Stomach (tissue), 4 donors: ENCODE data around the gene CRB2.

Experiments
- EP300 ChIP-seq: sonication (generic); formaldehyde crosslinking; IDR thresholded peaks from one replicate; pipeline ENCODE4 v1.6.1; 2017; ENCODE audit warnings: antibody characterized with exemption
- TF ChIP-seq, protein P1 (sequence below), 7 experiments: fragments of 450-650 bp in 4 of 7; fragments of 200-600 bp in 3 of 7; sonication (generic) in 3 of 7; IDR thresholded peaks; one replicate each; pipeline ENCODE4 v1.5.1; 2016 to 2019; ENCODE audit warnings: antibody characterized with exemption in 7 of 7, control low read depth in 2 of 7, mild to moderate bottlenecking in 1 of 7

DNA sequence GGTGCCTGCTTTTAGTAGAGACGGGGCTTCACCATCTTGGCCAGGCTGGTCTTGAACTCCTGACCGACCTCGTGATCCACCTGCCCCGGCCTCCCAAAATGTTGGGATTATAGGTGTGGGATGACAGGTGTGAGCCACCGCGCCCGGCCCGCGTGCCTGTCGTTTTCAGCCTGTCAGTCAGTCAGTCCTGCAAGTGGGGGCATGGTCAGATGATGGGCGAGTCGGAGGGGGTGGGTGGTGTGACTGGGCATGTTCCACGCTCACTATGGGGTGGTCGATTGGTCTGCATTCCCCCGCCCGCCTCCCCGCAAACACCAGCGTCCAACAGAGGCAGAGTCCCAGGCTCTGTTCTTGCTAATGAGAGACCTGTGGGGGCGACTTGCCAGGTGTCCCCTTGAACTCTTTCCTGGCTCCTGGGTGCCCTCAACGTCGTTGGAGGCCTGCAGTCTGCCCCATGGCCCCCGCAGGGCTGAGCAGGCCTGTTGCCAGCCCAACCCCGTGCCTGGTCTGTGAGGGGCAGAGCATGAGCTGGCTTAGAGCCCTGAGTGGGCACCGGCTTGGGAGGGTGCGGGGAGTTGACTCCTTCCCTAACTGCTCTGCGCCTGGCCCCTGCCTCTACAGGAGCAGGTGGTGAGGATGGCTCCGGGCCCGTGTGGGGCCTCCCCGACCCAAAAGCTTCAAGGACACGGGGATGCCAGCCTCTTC lies 23.1 kb downstream of the CRB2 start:
- TF ChIP-seq, protein P1, sequence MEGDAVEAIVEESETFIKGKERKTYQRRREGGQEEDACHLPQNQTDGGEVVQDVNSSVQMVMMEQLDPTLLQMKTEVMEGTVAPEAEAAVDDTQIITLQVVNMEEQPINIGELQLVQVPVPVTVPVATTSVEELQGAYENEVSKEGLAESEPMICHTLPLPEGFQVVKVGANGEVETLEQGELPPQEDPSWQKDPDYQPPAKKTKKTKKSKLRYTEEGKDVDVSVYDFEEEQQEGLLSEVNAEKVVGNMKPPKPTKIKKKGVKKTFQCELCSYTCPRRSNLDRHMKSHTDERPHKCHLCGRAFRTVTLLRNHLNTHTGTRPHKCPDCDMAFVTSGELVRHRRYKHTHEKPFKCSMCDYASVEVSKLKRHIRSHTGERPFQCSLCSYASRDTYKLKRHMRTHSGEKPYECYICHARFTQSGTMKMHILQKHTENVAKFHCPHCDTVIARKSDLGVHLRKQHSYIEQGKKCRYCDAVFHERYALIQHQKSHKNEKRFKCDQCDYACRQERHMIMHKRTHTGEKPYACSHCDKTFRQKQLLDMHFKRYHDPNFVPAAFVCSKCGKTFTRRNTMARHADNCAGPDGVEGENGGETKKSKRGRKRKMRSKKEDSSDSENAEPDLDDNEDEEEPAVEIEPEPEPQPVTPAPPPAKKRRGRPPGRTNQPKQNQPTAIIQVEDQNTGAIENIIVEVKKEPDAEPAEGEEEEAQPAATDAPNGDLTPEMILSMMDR (IDR thresholded peaks at IDR 0.05), result no peak
- no peak for TF ChIP-seq EP300
